ENCODE data around the gene CRYBG2.

DNA sequence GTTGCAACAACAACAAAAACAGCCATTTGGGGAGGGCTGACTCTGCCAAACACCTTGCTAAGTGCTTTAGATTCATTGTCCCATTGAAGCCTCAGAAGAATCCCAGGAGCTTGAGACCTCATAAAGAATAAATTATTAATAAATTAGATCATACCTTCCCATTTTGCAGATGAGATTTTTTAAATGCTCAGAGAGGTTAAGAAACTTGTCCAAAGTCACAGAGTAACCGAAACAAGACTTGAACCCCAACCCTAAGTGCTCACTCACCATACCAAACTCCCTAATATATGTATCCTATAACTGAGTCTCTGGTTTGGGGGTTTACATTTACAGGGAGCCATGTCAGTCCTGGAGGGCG lies 3.6 kb downstream of the CRYBG2 start:
- TF ChIP-seq CTCF (IDR thresholded peaks at IDR 0.05; ENCODE audit: low read depth, low read length) (no peak), EZH2phosphoT487 (IDR thresholded peaks at IDR 0.05; ENCODE audit: low read depth) (no peak)

All from OCI-LY3 (cell line).